ENCODE results near the gene MAP4.
"Not testable (repeated sequence)": the region's sequence is repeated elsewhere in the genome, so short reads cannot be mapped to it uniquely, and the experiment has no call there.

MAP4 gene

DNA sequence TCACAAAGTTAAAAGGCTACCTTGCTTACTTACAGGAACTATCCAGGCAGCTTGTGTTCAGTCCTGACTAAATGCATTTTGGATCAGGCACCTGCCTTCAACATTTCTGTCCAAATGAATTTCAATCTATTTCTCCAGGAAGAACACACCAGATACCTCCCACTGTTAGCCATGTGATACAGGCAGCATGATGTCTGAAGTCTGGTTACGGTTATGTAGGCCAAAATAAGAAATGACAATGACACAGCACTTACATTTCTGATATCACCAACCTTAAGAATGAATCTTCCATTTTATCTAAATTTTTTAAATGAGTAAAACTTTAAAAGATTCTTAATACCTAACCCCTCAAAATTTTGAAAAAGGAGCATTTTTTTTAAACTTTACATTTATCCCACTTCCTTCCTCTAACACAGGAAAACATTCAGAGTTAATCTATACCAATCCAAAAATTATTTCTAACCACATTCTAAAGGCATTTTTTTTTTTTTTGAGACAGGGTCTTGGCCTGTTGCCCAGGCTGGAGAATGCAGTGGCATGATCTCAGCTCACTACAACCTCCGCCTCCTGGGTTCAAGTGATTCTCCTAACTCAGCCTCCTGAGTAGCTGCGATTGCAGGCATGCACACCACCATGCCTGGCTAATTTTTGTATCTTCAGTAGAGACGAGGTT lies at the start of gene MAP4:
Gene MAP4 (minus strand): TSS at position 116 of the 673 bp plus-strand sequence. CDS start 17,556 bp downstream, outside the sequence.
- no peak for DNase-seq

DNA sequence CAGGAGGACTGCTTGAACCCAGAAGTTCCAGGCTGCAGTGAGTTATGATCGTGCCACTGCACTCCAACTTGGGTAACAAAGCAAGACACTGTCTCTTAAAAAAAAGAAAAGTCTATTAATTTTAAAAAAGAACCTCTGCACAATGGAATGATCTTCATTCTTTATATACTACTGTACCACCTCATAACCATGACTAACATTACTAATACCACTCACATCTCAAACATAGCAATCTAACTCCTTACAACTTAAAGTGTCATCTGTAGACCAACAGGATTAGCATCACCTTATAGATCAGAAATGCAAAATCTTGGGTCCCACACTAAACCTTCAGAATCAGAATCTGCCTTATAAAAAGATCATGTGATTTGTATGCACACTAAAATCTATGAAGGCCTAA lies 48.8 kb upstream of the MAP4 start:
- DNase-seq = no peak

DNA sequence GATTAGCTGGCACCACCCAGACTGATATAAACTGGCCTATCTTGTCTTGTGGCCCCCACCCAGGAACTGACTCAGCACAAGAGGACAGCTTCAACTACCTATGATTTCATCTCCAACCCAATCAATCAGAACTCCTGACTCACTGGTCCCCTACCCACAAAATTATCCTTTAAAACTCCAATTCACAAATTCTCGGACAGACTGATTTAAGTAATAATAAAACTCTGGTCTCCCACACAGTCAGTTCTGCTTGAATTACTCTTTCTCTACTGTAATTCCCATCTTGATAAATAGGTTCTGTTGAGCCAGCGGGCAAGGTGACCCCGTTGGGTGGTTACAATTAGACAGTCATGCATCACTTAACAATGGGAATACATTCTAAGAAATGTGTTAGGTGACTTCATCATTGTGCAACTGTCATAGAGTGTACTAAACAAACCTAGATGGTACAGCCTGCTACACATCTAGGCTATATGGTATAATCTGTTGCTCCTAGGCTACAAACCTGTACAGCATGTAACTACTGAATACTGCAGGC lies 48.1 kb upstream of the MAP4 start:
- no peak for DNase-seq

GRCh38 chr3:48061586-48061985 lies 45.4 kb upstream of the MAP4 start:
- not testable (repeated sequence) for DNase-seq

- DNase-seq = no peak
Measured at GRCh38 chr3:48058091-48058490, 41.9 kb upstream of the MAP4 start.

- DNase-seq = no peak
Measured at GRCh38 chr3:48057521-48057920, 41.3 kb upstream of the MAP4 start.

DNA sequence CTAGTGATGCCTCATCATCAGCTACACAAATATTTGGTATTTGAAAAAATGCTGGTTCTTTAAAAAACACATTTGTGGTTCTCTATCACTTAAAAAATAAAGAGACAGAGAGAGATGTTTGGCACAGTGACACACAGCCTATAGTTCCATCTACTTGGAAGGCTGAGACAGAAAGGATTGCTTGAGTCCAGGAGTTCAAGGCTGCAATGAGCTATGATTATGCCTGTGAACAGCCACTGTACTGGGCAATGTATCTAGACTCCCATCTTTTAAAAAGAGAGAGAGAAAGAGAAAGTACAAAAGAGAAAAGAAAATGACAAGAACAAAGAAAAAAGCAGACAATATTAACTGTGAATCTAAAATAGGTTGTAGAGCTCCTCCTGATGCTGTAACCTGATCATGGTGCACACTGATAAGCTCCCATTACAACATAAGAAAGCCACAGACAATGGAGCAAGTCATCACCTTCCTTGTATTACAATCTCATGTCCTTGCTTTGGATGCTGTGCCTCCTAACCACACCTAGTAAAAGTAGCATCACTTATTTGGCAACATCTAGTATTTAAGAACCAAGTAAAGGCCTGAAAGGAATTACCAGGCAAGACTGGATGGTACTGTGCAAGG lies 31.7 kb upstream of the MAP4 start:
- no peak for DNase-seq

DNA sequence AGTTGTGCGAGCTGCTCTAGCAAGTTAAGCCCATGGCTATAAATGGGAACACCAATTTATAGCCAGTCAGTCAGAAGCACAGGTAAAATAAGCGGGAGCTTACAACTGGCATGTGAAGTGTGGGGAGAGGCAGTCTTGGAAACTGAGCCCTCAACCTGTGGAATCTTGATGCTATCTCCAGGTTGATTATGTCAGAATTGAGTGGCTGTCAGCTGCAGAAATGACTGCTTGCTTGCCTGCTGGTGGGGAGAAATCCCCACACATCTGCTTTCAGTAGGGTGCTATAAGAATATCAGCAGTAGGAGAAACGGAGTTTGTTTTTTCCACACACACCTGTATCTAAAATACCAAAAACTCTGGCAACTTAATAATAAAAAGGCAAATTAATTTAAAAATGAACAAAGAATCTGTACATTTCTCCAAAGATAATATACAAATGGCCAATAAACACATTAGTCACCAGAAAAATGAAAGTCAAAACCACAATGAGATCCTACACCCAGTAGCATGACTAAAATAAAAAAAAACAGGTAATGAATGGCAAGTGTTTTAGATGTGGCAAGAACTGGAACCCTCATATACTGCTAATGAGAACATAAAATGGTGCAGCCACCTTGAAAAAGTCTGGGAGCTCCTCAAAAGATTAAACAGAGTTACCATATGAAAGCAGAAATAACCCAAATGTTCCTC lies 26.0 kb upstream of the MAP4 start:
- peak; percentile 37 for DNase-seq

- DNase-seq = no peak
Measured at GRCh38 chr3:48039487-48040190, 23.4 kb upstream of the MAP4 start.

DNA sequence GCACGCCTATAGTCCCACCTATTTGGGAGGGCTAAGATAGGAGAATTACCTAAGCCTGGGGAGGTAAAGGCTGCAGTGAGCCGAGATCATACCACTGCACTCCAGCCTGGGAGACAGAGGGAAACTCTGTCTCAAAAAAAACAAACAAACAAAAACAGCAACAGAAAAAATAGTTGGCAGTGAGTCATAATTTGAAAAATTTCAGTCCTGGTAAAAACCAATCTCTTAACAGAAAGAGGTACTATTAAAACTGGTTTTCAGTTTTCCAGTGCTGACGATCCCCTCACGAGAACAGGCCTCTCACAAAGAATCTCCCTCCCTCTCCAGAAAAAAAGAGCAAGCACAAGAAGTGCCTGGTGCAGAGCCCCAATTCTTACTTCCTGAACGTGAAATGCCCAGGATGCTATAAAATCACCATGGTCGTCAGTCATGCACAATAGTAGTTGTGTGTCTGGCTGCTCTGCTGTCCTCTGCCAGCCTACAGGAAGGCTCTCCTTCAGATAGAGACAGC lies 22.8 kb upstream of the MAP4 start:
- no peak for DNase-seq

- DNase-seq = peak; percentile 27
Measured at GRCh38 chr3:48034000-48034516, 17.8 kb upstream of the MAP4 start.

DNA sequence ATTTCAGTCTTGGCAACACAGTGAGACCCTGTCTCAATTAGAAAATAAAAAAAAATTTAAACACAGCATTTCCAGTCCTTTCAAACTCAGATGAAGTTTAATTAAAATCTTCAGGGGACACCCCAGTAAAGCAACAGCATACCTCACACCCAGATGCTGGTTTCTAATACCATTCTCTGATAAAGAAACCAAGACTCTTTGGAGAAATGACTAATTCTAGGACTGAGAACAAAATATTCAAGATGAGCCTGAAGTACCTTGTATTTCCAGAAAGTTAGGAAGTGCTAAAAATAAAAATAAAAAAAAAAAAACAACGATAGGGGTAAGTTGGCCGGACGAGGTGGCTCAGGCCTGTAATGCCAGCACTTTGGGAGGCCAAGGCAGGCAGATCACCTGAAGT lies 14.0 kb upstream of the MAP4 start:
- no peak for DNase-seq

DNA sequence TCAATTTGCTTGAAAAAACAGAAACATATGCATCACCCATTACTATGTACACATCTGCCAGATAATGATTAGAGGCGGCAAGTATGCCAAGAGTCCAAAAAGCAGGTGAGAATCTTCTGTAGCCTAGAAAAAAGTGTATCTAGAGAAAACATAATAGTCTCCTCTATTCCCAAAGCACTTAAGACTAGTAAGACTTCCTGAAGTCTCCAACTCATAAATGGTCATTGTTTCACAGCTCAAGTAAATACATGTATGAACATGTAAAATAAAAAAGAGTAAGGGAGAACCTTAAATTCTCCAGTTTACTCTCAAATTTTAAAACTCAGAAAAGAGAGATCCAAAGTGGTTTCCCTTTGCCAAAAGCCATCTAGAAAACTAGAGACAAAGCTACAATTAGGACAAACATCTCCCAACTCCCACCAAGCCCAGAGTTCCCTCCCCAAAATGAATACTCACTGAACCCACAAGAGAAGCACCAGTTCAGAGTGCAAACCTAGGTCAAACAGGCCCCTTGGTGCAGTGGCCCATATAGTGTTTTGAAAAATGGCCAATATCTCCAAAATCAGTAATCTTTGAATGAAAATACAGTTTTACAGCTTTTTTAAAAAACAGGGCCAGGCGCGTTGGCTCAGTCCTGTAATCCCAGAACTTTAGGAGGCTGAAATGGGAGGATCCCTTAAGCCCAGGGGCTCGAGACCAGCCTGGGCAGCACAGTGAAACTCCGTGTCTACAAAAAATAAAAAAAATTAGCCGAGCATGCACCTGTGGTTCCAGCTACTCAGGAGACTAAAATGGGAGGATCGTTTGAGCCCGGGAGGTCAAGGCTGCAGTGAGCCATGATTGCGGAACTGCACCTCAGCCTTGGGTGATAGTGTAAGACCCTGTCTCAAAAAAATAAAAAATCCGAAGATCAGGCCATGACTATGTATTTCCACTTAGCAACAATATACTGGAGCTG lies 11.0 kb upstream of the MAP4 start:
- no peak for DNase-seq

GRCh38 chr3:48026098-48026497 lies 9.9 kb upstream of the MAP4 start:
- DNase-seq = no peak

- DNase-seq = no peak
Measured at GRCh38 chr3:48024401-48024800, 8.2 kb upstream of the MAP4 start.

GRCh38 chr3:48023377-48023776 lies 7.2 kb upstream of the MAP4 start:
- DNase-seq = no peak

DNA sequence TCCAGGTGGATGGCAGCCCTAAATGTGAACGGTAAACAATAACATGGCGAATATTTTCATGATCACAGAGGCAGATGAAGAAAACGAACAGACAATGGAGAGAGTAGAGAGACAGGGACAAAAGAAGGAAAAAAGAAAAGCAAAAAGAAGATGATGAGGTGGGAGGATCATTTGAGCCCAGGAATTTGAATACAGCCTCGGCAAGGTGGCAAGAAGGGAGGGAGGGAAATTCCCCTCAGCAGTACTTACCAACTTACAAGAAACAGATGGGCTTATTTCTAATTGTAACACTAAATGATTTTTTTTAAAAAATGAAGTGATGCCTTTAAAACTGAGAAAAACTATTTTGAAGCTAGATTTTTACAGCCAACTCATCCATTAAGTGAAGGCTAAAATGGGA lies 6.0 kb upstream of the MAP4 start:
- DNase-seq = no peak

- no peak for DNase-seq
Measured at GRCh38 chr3:48018841-48019240, 2.6 kb upstream of the MAP4 start.

DNA sequence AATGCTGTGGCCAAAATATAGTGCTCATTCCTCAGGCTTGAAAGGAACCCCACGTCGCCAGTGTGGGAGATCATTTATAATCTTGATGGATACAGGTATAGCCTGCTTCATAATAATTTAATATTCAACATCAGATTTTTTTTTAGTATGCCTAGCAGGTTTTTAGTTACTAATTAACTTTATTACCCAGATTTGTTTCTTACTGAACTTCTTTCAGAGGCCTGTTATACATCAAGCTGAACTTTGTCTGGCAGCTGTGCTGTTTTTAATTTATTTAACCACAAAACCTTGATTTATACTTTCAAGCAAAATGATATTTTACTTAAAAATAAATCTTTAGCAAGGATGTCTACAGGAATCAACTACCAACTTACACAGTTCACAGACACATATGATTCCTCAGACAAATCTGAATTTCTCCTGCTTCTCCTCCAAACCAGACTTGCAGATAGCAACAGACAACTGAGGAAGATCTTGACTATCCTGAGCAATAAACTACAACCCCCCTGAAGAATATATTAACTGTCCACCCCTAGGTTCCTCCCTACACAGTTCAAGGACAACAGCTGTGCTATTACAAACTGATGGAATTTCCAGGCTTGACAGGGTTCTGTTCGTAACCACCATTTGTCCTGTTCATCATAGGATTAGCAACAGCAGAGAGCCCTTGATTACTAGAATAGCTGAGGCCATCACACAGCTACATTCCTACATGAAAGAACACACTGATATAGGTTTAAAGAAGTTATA lies 610 bp downstream of the MAP4 start:
- no peak for DNase-seq

DNA sequence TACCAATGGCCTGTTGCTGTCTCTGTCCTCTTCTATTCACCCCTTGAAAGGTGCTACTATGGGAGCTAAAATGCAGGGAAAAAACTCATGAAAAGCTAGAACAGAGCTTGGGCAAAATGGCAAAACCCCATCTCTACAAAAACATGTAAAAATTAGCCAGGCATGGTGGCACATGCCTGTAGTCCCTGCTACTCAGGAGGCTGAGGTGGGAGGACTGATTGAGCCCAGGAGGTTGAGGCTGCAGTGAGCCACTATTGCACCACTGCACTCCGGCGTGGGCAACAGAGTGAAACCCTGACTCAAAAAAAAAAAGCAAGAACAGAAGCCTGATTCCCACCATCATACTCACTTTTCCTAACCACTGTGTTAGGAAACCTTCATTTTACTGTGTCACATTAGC lies 1.9 kb downstream of the MAP4 start:
- no peak for DNase-seq

All from activated CD4-positive, alpha-beta T cell treated with anti-CD3 and anti-CD28 coated beads, Interleukin-2, Interleukin-6, amounts not matched to agents 100 ng/mL and 50 ng/mL, durations not matched to agents 16 hours and 8 hours (primary cell).